ENCODE measurements around the gene NR2F1-AS1. TPM values are rescaled to one million over a fixed set of nuclear protein-coding genes. Genes with fewer than 3 reads are reported as not detected.
"Not testable (repeated sequence)": the region's sequence is repeated elsewhere in the genome, so short reads cannot be mapped to it uniquely, and the experiment has no call there.

NR2F1-AS1 gene
- total RNA-seq, 2 experiments from 2014 or later, result not detected

DNA sequence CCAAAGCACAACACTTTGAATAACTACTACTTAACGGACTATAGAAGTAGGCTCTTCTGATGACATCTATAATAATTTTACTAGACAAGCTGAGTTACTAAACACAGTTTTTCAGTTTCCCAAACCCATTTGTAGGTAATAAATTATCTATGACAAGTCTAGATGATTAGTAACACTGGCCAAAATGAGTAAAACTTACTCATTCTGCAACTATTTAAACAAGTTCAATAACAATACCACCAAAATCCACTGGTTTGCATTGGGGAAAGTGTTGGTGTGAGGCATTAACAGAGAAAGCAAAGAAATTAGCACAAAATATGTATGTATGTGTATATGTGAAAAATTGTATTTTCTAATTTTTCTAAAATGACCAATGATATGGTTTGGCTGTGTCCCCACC lies 119.3 kb downstream of the NR2F1-AS1 start:
- Histone ChIP-seq H3K27ac (ENCODE audit: low read depth, low read length, poor library complexity, severe bottlenecking) (no peak overlapping the region), H3K4me3 (ENCODE audit: low read depth, low read length, poor library complexity, severe bottlenecking) (no peak overlapping the region), H3K4me1 (ENCODE audit: insufficient read depth, low read length, poor library complexity, severe bottlenecking) (no peaks in the 10 kb centered on the region), H4K20me1 (ENCODE audit: insufficient read depth, low read length) (no peaks in the 10 kb centered on the region), H2AFZ (ENCODE audit: low read length) (no peak overlapping the region), H3K9me3 (ENCODE audit: low read length) (no peaks in the 10 kb centered on the region; the same call in 1 of the 2 replicates), H3K4me2 (ENCODE audit: low read length) (no peak overlapping the region), H3K36me3 (ENCODE audit: insufficient read depth, low read length) (no peaks in the 10 kb centered on the region), H3K9me2 (ENCODE audit: insufficient read depth, low read length) (no peaks in the 10 kb centered on the region), H3K79me2 (ENCODE audit: insufficient read depth, low read depth, low read length) (no peaks in the 10 kb centered on the region)
- no TSS peak for BruUV-seq (replicated peaks)
- DNase-seq (ENCODE audit: low spot score), result no peak
- ChIA-PET POLR2A (no interaction called here), CTCF (ENCODE audit: unreplicated experiment) (no interaction called here)
- no peak for TF ChIP-seq EZH2phosphoT487 (IDR thresholded peaks at IDR 0.05; ENCODE audit: borderline replicate concordance, low read depth, low read length)
- TF ChIP-seq, protein P1, sequence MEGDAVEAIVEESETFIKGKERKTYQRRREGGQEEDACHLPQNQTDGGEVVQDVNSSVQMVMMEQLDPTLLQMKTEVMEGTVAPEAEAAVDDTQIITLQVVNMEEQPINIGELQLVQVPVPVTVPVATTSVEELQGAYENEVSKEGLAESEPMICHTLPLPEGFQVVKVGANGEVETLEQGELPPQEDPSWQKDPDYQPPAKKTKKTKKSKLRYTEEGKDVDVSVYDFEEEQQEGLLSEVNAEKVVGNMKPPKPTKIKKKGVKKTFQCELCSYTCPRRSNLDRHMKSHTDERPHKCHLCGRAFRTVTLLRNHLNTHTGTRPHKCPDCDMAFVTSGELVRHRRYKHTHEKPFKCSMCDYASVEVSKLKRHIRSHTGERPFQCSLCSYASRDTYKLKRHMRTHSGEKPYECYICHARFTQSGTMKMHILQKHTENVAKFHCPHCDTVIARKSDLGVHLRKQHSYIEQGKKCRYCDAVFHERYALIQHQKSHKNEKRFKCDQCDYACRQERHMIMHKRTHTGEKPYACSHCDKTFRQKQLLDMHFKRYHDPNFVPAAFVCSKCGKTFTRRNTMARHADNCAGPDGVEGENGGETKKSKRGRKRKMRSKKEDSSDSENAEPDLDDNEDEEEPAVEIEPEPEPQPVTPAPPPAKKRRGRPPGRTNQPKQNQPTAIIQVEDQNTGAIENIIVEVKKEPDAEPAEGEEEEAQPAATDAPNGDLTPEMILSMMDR (conservative IDR thresholded peaks at IDR 0.05; ENCODE audit: low read length), result no peak
- intact Hi-C loops (cut with micrococcal nuclease; ENCODE audit: unreplicated experiment), result no loop called here

DNA sequence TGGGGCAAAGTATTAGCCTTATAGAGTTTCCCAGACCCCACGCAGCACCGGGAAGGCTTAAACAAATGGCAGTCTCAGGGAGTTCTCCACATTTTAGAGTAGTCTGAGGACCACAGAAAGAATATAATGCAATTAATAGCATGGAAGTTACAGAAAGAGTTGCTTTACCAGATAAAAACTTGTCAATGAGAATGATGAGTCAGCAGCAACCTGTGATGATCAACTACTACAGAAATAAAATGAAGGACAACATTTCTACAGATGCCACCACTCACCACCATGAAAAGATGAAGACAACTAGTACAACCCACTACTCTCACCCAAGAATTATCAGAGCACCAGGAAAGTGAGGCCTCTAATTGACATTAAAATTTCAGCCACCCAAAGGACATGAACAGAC lies 120.7 kb downstream of the NR2F1-AS1 start:
- H2AFZ ChIP-seq (ENCODE audit: low read length), result no peak overlapping the region
- no peaks in the 10 kb centered on the region for H3K36me3 ChIP-seq (ENCODE audit: insufficient read depth, low read length)
- no peaks in the 10 kb centered on the region for H3K79me2 ChIP-seq (ENCODE audit: insufficient read depth, low read depth, low read length)
- intact Hi-C loops (cut with micrococcal nuclease; ENCODE audit: unreplicated experiment), result no loop called here
- H3K4me2 ChIP-seq (ENCODE audit: low read length), result no peak overlapping the region
- H3K9me2 ChIP-seq (ENCODE audit: insufficient read depth, low read length), result no peaks in the 10 kb centered on the region
- no TSS peak for BruUV-seq (replicated peaks)
- POLR2A ChIA-PET, result no interaction called here
- no peaks in the 10 kb centered on the region; the same call in 1 of the 2 replicates for H3K9me3 ChIP-seq (ENCODE audit: low read length)
- no peaks in the 10 kb centered on the region for H4K20me1 ChIP-seq (ENCODE audit: insufficient read depth, low read length)
- no peak for DNase-seq (ENCODE audit: low spot score)
- no peak overlapping the region for H3K27ac ChIP-seq (ENCODE audit: low read depth, low read length, poor library complexity, severe bottlenecking)
- no peak for TF ChIP-seq EZH2phosphoT487 (IDR thresholded peaks at IDR 0.05; ENCODE audit: borderline replicate concordance, low read depth, low read length)
- TF ChIP-seq, protein P1 (conservative IDR thresholded peaks at IDR 0.05; ENCODE audit: low read length), result no peak
- H3K4me1 ChIP-seq (ENCODE audit: insufficient read depth, low read length, poor library complexity, severe bottlenecking), result no peaks in the 10 kb centered on the region
- CTCF ChIA-PET (ENCODE audit: unreplicated experiment), result no interaction called here
- no peak overlapping the region for H3K4me3 ChIP-seq (ENCODE audit: low read depth, low read length, poor library complexity, severe bottlenecking)

DNA sequence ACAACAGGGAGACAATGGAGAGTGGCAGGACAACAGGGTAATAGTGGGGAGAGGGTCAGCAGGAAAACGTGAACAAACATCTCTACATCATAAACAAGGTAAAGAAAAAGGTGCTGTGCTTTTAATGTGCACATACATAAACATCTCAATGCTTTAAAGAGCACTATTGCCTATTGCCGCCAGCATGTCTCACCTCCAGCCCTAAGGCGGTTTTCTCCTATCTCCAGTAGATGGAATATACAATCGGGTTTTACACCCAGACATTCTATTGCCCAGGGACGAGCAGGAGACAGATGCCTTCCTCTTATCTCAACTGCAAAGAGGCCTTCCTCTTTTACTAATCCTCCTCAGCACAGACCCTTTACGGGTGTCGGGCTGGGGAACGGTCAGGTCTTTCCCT lies 124.2 kb downstream of the NR2F1-AS1 start:
- H3K4me2 ChIP-seq (ENCODE audit: low read length); H3K27ac ChIP-seq (ENCODE audit: low read depth, low read length, poor library complexity, severe bottlenecking); H3K4me3 ChIP-seq (ENCODE audit: low read depth, low read length, poor library complexity, severe bottlenecking); H3K79me2 ChIP-seq (ENCODE audit: insufficient read depth, low read depth, low read length); H2AFZ ChIP-seq (ENCODE audit: low read length); CTCF ChIA-PET (ENCODE audit: unreplicated experiment); H3K4me1 ChIP-seq (ENCODE audit: insufficient read depth, low read length, poor library complexity, severe bottlenecking); H3K9me2 ChIP-seq (ENCODE audit: insufficient read depth, low read length); BruUV-seq (replicated peaks); H3K9me3 ChIP-seq (ENCODE audit: low read length); intact Hi-C loops (cut with micrococcal nuclease; ENCODE audit: unreplicated experiment); POLR2A ChIA-PET; DNase-seq (ENCODE audit: low spot score); H3K36me3 ChIP-seq (ENCODE audit: insufficient read depth, low read length); H4K20me1 ChIP-seq (ENCODE audit: insufficient read depth, low read length): not testable (repeated sequence)

Data from OCI-LY7 (cell line).